Liver (tissue), 9 donors: ENCODE data around the gene FSIP1. TPM values are rescaled to one million over a fixed set of nuclear protein-coding genes. Genes with fewer than 3 reads are reported as not detected.

ENCODE experiments used
- DNase-seq: peaks from one replicate; pipeline ENCODE4 v3.0.0-alpha.2; 2017; ENCODE audit warnings: low spot score
- H3K27ac ChIP-seq, 2 donors: one replicate each; pipeline ENCODE4 v1.7.0; 2013; ENCODE audit warnings: inconsistent platforms in 2 of 2, low read length in 2 of 2, control low read depth in 1 of 2, low read depth in 1 of 2, mild to moderate bottlenecking in 1 of 2
- H3K27me3 ChIP-seq, 4 donors: one replicate each; pipeline versions ENCODE4 v1.6.1 to v1.7.0; 2013; ENCODE audit warnings: low read length in 3 of 4, inconsistent platforms in 1 of 4, mild to moderate bottlenecking in 1 of 4, moderate library complexity in 1 of 4; ENCODE audit not compliant: control insufficient read depth in 4 of 4, insufficient read depth in 4 of 4
- H3K36me3 ChIP-seq, 4 donors: one replicate each; pipeline versions ENCODE4 v1.6.1 to v1.7.0; 2013; ENCODE audit warnings: low read length in 3 of 4, mild to moderate bottlenecking in 3 of 4, low read depth in 1 of 4, moderate library complexity in 1 of 4; ENCODE audit not compliant: control insufficient read depth in 4 of 4, insufficient read depth in 3 of 4
- H3K4me1 ChIP-seq, 4 donors: one replicate each; pipeline versions ENCODE4 v1.6.1 to v1.7.0; 2013; ENCODE audit warnings: low read length in 3 of 4, mild to moderate bottlenecking in 3 of 4, moderate library complexity in 1 of 4; ENCODE audit not compliant: control insufficient read depth in 4 of 4, insufficient read depth in 4 of 4
- H3K4me3 ChIP-seq, 3 donors: one replicate each; pipeline versions ENCODE4 v1.6.1 to v1.7.0; 2013; ENCODE audit warnings: low read length in 3 of 3, control low read depth in 1 of 3, low read depth in 1 of 3, mild to moderate bottlenecking in 1 of 3
- H3K9ac ChIP-seq, 2 donors: one replicate each; pipeline ENCODE4 v1.7.0; 2013; ENCODE audit warnings: low read length in 2 of 2, mild to moderate bottlenecking in 2 of 2, moderate library complexity in 2 of 2, control low read depth in 1 of 2, low read depth in 1 of 2
- H3K9me3 ChIP-seq, 4 donors: one replicate each; pipeline versions ENCODE4 v1.6.1 to v1.7.0; 2013; ENCODE audit warnings: low read length in 3 of 4; ENCODE audit not compliant: control insufficient read depth in 4 of 4
- EGR1 ChIP-seq, 2 donors: IDR thresholded peaks; 2 replicates each; pipeline ENCODE4 v1.6.1; 2016 to 2018; ENCODE audit warnings: antibody characterized with exemption in 2 of 2, low read depth in 2 of 2
- FOXA1 ChIP-seq: IDR thresholded peaks from 2 replicates; pipeline ENCODE4 v1.6.1; 2016; ENCODE audit warnings: antibody characterized with exemption
- FOXA2 ChIP-seq: IDR thresholded peaks from 2 replicates; pipeline ENCODE4 v1.6.1; 2016; ENCODE audit warnings: antibody characterized with exemption
- GABPA ChIP-seq, 2 donors: IDR thresholded peaks in 1 of 2; conservative IDR thresholded peaks in 1 of 2; 2 replicates each; pipeline ENCODE4 v1.6.1; 2016; ENCODE audit warnings: antibody characterized with exemption in 2 of 2, mild to moderate bottlenecking in 1 of 2, moderate library complexity in 1 of 2
- HNF4A ChIP-seq, 2 donors: conservative IDR thresholded peaks; 2 replicates each; pipeline ENCODE4 v1.6.1; 2016; ENCODE audit warnings: antibody characterized with exemption in 2 of 2, mild to moderate bottlenecking in 2 of 2
- HNF4G ChIP-seq: IDR thresholded peaks from 2 replicates; pipeline ENCODE4 v1.6.1; 2016; ENCODE audit warnings: antibody characterized with exemption
- JUND ChIP-seq, 2 donors: IDR thresholded peaks; 2 replicates each; pipeline ENCODE4 v1.6.1; 2016; ENCODE audit warnings: antibody characterized with exemption in 2 of 2
- NR2F2 ChIP-seq: IDR thresholded peaks from 2 replicates; pipeline ENCODE4 v1.6.1; 2016; ENCODE audit warnings: antibody characterized with exemption
- RAD21 ChIP-seq, 2 donors: IDR thresholded peaks; 2 replicates each; pipeline ENCODE4 v1.6.1; 2016; ENCODE audit warnings: antibody characterized with exemption in 2 of 2, mild to moderate bottlenecking in 2 of 2
- RXRA ChIP-seq, 2 donors: IDR thresholded peaks; 2 replicates each; pipeline ENCODE4 v1.6.1; 2017 to 2018; ENCODE audit warnings: antibody characterized with exemption in 2 of 2, mild to moderate bottlenecking in 1 of 2
- SP1 ChIP-seq: IDR thresholded peaks from 2 replicates; pipeline ENCODE4 v1.6.1; 2018; ENCODE audit warnings: antibody characterized with exemption, mild to moderate bottlenecking
- TAF1 ChIP-seq: conservative IDR thresholded peaks from 2 replicates; pipeline ENCODE4 v1.6.1; 2016; ENCODE audit warnings: antibody characterized with exemption, mild to moderate bottlenecking
- YY1 ChIP-seq: IDR thresholded peaks from 2 replicates; pipeline ENCODE4 v1.6.1; 2016; ENCODE audit warnings: antibody characterized with exemption, mild to moderate bottlenecking
- WGBS: extraction: QIAGEN DNeasy Blood & Tissue Kit; methylation state at CpG from one replicate; pipeline ENCODE4 v1.1.7; 2013; 5-methylcytosine and 5-hydroxymethylcytosine counted together
- polyA plus RNA-seq, 2 donors: library from polyadenylated mRNA; stranded (reverse) in 1 of 2; unstranded in 1 of 2; fragments of 200-250 nt in 1 of 2; fragments of >200 nt in 1 of 2; fragmentation: Nextera tagmentation in 1 of 2; extraction: Ambion mirVana in 1 of 2; gene quantifications; one replicate each; pipeline versions ENCODE4 v1.2.1 to v1.2.3, GENCODE V29; 2013 to 2015
- total RNA-seq, 2 donors: library from RNA; depleted of rRNA; stranded (reverse); fragments of >200 nt; gene quantifications; one replicate each; pipeline ENCODE4 v1.2.3, GENCODE V29; 2014
- TF ChIP-seq, protein P1 (sequence below): fragments of 150-350 bp; IDR thresholded peaks from 2 replicates; pipeline ENCODE4 v1.5.1; 2017; ENCODE audit warnings: improper control_type of control experiment, low read depth, low read length; ENCODE audit not compliant: missing input control
- TF ChIP-seq, protein P2 (sequence below): IDR thresholded peaks from 2 replicates; pipeline ENCODE4 v1.6.1; 2016; ENCODE audit warnings: antibody characterized with exemption
- TF ChIP-seq, protein P3 (sequence below): IDR thresholded peaks from 2 replicates; pipeline ENCODE4 v1.6.1; 2016; ENCODE audit warnings: antibody characterized with exemption
- TF ChIP-seq, protein P4 (sequence below): IDR thresholded peaks from 2 replicates; pipeline ENCODE4 v1.6.1; 2016; ENCODE audit warnings: antibody characterized with exemption, mild to moderate bottlenecking
- donor health status: healthy.
- donor health status: healthy.
- donor health status: healthy.
- donor health status: healthy.
- donor health status: healthy.

FSIP1 gene
- total and polyA plus RNA-seq, 4 donors: 0.05 to 0.29 (median 0.13) TPM

DNA sequence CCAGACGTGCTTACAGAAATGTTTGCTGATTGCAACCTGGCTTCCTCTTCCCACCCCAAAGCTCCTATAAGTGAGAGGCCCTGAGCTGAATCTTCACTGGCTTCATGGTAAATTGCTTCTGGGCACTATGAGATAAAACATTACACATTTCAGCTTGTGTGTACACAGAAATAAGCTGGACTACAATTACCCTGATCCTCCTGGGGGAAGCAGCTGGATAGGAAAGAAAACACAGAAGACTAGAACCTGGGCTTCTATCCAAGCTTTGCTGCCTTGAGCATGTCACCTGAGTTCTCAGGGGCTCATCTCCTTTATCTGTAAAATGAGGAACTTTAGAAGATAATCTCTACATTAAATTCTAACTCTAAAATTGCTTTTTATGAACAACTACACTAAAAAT, 161.4 kb downstream of the FSIP1 start (continued):
- TF ChIP-seq, protein P1, sequence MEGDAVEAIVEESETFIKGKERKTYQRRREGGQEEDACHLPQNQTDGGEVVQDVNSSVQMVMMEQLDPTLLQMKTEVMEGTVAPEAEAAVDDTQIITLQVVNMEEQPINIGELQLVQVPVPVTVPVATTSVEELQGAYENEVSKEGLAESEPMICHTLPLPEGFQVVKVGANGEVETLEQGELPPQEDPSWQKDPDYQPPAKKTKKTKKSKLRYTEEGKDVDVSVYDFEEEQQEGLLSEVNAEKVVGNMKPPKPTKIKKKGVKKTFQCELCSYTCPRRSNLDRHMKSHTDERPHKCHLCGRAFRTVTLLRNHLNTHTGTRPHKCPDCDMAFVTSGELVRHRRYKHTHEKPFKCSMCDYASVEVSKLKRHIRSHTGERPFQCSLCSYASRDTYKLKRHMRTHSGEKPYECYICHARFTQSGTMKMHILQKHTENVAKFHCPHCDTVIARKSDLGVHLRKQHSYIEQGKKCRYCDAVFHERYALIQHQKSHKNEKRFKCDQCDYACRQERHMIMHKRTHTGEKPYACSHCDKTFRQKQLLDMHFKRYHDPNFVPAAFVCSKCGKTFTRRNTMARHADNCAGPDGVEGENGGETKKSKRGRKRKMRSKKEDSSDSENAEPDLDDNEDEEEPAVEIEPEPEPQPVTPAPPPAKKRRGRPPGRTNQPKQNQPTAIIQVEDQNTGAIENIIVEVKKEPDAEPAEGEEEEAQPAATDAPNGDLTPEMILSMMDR: no peak
- TF ChIP-seq HNF4A (conservative IDR thresholded peaks at IDR 0.05) (no peak), SP1 (no peak), FOXA2 (no peak), YY1 (no peak), JUND (IDR thresholded peaks at IDR 0.05) (no peak), RXRA (IDR thresholded peaks at IDR 0.05) (no peak), RAD21 (IDR thresholded peaks at IDR 0.05) (no peak)

DNA sequence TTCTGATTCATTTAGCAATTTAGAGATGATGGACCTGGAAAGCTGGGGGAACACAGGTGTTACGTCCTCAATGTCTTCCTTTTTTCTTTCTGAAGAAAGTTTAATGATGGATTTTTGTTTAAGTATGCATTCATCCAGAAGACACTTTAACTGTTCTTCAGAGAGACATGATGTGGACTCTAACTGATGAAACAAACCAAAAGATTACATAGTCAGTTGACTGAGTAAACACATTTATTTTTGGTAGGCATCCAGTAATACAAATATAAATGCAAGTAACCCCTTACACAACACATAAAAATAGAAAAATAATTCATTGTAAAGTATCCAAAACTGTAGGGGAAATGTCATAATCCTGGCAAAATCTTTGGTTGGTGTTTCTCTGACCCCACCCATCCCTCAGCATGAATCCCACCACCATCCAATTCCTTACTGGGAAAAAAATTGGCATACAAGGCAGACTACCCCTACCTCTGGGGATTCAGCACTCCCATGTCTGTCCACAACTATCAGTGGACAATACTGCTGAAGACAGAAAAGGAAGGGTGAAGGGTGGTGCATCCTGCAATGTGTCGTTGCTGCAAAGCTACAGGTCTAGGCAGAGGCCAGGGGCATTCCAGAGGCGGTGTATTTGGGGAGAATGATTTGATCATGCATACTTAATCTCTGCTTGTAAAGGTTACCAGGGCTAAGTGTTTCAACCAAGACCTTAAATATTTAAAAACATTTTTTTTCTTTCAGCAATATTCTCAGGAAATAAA, 164.4 kb downstream of the FSIP1 start:
- Histone ChIP-seq H3K4me3 (no peak overlapping the region), H3K27me3 (no peaks in the 10 kb centered on the region), H3K9ac (no peak overlapping the region), H3K27ac (no peak overlapping the region), H3K36me3 (no peaks in the 10 kb centered on the region), H3K9me3 (no peaks in the 10 kb centered on the region), H3K4me1 (peaks cover 0 to 9% (median 4%) of the 10 kb centered on the region in 4 donors)
- no peak for DNase-seq
- 75% methylated on average over 3 of the region's 3 CpGs for WGBS
- TF ChIP-seq JUND (IDR thresholded peaks at IDR 0.05) (no peak), TAF1 (no peak), FOXA2 (no peak), RXRA (IDR thresholded peaks at IDR 0.05) (no peak), HNF4A (conservative IDR thresholded peaks at IDR 0.05) (no peak)
- TF ChIP-seq, protein P2, sequence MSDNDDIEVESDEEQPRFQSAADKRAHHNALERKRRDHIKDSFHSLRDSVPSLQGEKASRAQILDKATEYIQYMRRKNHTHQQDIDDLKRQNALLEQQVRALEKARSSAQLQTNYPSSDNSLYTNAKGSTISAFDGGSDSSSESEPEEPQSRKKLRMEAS: no peak

DNA sequence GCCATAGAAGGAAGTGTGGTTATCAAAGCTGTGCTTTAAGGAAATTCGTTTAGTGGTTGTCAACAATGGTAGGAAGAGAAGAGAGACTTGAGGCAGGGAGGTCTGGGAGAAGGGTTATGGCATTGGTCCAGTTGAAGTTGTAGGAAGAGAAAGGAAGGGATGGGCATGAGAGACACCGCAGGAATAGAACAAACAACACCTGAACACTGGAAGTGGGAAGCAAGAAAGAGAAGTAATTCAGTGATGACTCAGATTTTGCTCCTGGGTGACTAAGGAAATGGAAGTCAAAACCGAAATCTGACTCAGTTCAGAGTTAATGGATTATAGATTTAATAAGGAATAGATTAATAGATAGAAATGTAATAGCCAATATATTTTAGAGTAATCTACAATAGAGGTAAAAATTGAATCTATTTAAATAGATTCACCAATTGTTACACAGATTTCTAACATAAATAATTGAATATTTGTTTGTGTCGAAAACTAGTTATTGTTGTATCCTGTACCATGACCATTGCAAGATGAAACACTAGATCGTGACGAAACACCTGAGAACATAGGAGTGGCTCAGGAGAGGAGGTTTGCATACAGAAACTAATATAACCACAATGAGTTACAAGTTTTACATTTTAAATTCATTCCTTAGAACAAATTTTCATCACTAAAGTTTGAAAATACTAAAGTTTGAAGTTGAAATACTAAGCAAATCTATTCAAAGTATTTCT, 165.7 kb downstream of the FSIP1 start:
- no peak for DNase-seq
- Histone ChIP-seq H3K9ac (no peak overlapping the region), H3K4me1 (peaks cover 0 to 9% (median 4%) of the 10 kb centered on the region in 4 donors), H3K27ac (no peak overlapping the region), H3K4me3 (no peak overlapping the region), H3K36me3 (no peaks in the 10 kb centered on the region), H3K27me3 (no peaks in the 10 kb centered on the region), H3K9me3 (no peaks in the 10 kb centered on the region)
- WGBS: 85% methylated on average over 6 of the region's 6 CpGs
- TF ChIP-seq GABPA (IDR thresholded peaks at IDR 0.05 in 1 of 2, conservative IDR thresholded peaks at IDR 0.05 in 1 of 2): no peak
- no peak for TF ChIP-seq YY1
- TF ChIP-seq JUND (IDR thresholded peaks at IDR 0.05): no peak
- TF ChIP-seq SP1: no peak
- TF ChIP-seq RAD21 (IDR thresholded peaks at IDR 0.05): no peak
- no peak for TF ChIP-seq TAF1
- TF ChIP-seq, protein P3, sequence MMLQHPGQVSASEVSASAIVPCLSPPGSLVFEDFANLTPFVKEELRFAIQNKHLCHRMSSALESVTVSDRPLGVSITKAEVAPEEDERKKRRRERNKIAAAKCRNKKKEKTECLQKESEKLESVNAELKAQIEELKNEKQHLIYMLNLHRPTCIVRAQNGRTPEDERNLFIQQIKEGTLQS: no peak
- no peak for TF ChIP-seq EGR1 (IDR thresholded peaks at IDR 0.05; ENCODE audit: low read depth in 2 of 2)
- TF ChIP-seq RXRA (IDR thresholded peaks at IDR 0.05): no peak
- TF ChIP-seq, protein P2: no peak
- no peak for TF ChIP-seq FOXA2
- TF ChIP-seq, protein P1: no peak
- no peak for TF ChIP-seq FOXA1
- TF ChIP-seq HNF4G: no peak
- no peak for TF ChIP-seq HNF4A (conservative IDR thresholded peaks at IDR 0.05)
- TF ChIP-seq, protein P4, sequence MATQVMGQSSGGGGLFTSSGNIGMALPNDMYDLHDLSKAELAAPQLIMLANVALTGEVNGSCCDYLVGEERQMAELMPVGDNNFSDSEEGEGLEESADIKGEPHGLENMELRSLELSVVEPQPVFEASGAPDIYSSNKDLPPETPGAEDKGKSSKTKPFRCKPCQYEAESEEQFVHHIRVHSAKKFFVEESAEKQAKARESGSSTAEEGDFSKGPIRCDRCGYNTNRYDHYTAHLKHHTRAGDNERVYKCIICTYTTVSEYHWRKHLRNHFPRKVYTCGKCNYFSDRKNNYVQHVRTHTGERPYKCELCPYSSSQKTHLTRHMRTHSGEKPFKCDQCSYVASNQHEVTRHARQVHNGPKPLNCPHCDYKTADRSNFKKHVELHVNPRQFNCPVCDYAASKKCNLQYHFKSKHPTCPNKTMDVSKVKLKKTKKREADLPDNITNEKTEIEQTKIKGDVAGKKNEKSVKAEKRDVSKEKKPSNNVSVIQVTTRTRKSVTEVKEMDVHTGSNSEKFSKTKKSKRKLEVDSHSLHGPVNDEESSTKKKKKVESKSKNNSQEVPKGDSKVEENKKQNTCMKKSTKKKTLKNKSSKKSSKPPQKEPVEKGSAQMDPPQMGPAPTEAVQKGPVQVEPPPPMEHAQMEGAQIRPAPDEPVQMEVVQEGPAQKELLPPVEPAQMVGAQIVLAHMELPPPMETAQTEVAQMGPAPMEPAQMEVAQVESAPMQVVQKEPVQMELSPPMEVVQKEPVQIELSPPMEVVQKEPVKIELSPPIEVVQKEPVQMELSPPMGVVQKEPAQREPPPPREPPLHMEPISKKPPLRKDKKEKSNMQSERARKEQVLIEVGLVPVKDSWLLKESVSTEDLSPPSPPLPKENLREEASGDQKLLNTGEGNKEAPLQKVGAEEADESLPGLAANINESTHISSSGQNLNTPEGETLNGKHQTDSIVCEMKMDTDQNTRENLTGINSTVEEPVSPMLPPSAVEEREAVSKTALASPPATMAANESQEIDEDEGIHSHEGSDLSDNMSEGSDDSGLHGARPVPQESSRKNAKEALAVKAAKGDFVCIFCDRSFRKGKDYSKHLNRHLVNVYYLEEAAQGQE: no peak
- no peak for TF ChIP-seq NR2F2
